Activated CD4-positive, alpha-beta T cell treated with anti-CD3 and anti-CD28 coated beads, Interleukin-10, Interleukin-2, amounts not matched to agents 100 ng/mL and 50 ng/mL, durations not matched to agents 16 hours and 8 hours (primary cell): ENCODE measurements around the gene ZNF207.
"Not testable (repeated sequence)": the region's sequence is repeated elsewhere in the genome, so short reads cannot be mapped to it uniquely, and the experiment has no call there.

Experiments
- DNase-seq: peaks from one replicate; pipeline ENCODE4 v3.0.0-alpha.2; 2020

ZNF207 gene

GRCh38 chr17:32341141-32341856, 8.7 kb upstream of the ZNF207 start:
- DNase-seq = peak; percentile 75

- peak; percentile 87 for DNase-seq
These were observed 7.9 kb upstream of the ZNF207 start, which contains the start of gene C17orf75 for GRCh38 chr17:32341857-32342602. C17orf75 (minus strand) TSS chr17:32342173; CDS start chr17:32342139, 34 bp downstream.

GRCh38 chr17:32342603-32343325, 7.2 kb upstream of the ZNF207 start:
- no peak for DNase-seq

GRCh38 chr17:32345951-32346600, 3.9 kb upstream of the ZNF207 start:
- DNase-seq = no peak

GRCh38 chr17:32348483-32348800, 1.5 kb upstream of the ZNF207 start:
- no peak for DNase-seq

- DNase-seq = no peak
These were observed 479 bp upstream of the ZNF207 start for GRCh38 chr17:32349503-32349853.

- DNase-seq = peak; percentile 63
These were observed 885 bp downstream of the ZNF207 start for GRCh38 chr17:32350666-32351418.

- not testable (repeated sequence) for DNase-seq
These were observed 2.8 kb downstream of the ZNF207 start for GRCh38 chr17:32352734-32353133.

- DNase-seq = no peak
These were observed 5.9 kb downstream of the ZNF207 start for GRCh38 chr17:32355649-32356377.

- DNase-seq = no peak
These were observed 6.4 kb downstream of the ZNF207 start for GRCh38 chr17:32356378-32356743.

GRCh38 chr17:32356750-32357149, 6.8 kb downstream of the ZNF207 start:
- DNase-seq = no peak

GRCh38 chr17:32357615-32358014, 7.7 kb downstream of the ZNF207 start:
- DNase-seq = no peak

- no peak for DNase-seq
These were observed 11.3 kb downstream of the ZNF207 start for GRCh38 chr17:32361270-32361669.

GRCh38 chr17:32370426-32370825, 20.5 kb downstream of the ZNF207 start:
- DNase-seq = no peak

GRCh38 chr17:32382526-32383223, 32.7 kb downstream of the ZNF207 start:
- DNase-seq = no peak

- no peak for DNase-seq
These were observed 34.0 kb downstream of the ZNF207 start for GRCh38 chr17:32383926-32384434.

GRCh38 chr17:32385121-32385520, 35.2 kb downstream of the ZNF207 start:
- no peak for DNase-seq

GRCh38 chr17:32385971-32386370, 36.0 kb downstream of the ZNF207 start:
- DNase-seq = no peak

- no peak for DNase-seq
These were observed 36.9 kb downstream of the ZNF207 start for GRCh38 chr17:32386844-32387243.

- not testable (repeated sequence) for DNase-seq
These were observed 38.2 kb downstream of the ZNF207 start for GRCh38 chr17:32388128-32388527.
